ENCODE measurements around the gene TRAPPC14.
A peak's percentile ranks its signal among the peaks of the same experiment; 100 is the strongest.

TRAPPC14 gene

GRCh38 chr7:100126931-100127865 lies 31.3 kb downstream of the TRAPPC14 start, which contains the start of gene MBLAC1:
Gene MBLAC1 (plus strand): TSS chr7:100126967. CDS start chr7:100127396, 429 bp downstream.
- peak; percentile 78 to 92 (median 85) for DNase-seq (ENCODE audit: low read depth in 2 of 3, low spot score in 2 of 3)

GRCh38 chr7:100126239-100126930 lies 32.1 kb downstream of the TRAPPC14 start:
- no peak for DNase-seq (ENCODE audit: low read depth in 2 of 3, low spot score in 2 of 3)

- no peak for DNase-seq (ENCODE audit: low read depth in 2 of 3, low spot score in 2 of 3)
Measured at GRCh38 chr7:100124301-100125230, 34.0 kb downstream of the TRAPPC14 start.

GRCh38 chr7:100122568-100122967 lies 36.0 kb downstream of the TRAPPC14 start:
- DNase-seq (ENCODE audit: low read depth in 2 of 3, low spot score in 2 of 3): no peak

GRCh38 chr7:100122067-100122466 lies 36.5 kb downstream of the TRAPPC14 start:
- DNase-seq (ENCODE audit: low read depth in 2 of 3, low spot score in 2 of 3): no peak

GRCh38 chr7:100120733-100121036 lies 37.8 kb downstream of the TRAPPC14 start:
- no peak for DNase-seq (ENCODE audit: low read depth in 2 of 3, low spot score in 2 of 3)

- peak; percentile 40 to 43 (median 42) for DNase-seq (ENCODE audit: low read depth in 2 of 3, low spot score in 2 of 3)
Measured at GRCh38 chr7:100119970-100120732, 38.4 kb downstream of the TRAPPC14 start.

- peak; percentile 85 to 88 (median 87) for DNase-seq (ENCODE audit: low read depth in 2 of 3, low spot score in 2 of 3)
Measured at GRCh38 chr7:100119072-100119969, 39.2 kb downstream of the TRAPPC14 start, which contains the start of the genes CNPY4 and TAF6. Gene CNPY4 (plus strand): TSS chr7:100119634. CDS start chr7:100119745, 111 bp downstream. Gene TAF6 (minus strand): TSS chr7:100119358. CDS start chr7:100114209, 5,149 bp downstream.

- DNase-seq (ENCODE audit: low read depth in 2 of 3, low spot score in 2 of 3): no peak
Measured at GRCh38 chr7:100118388-100119071, 40.0 kb downstream of the TRAPPC14 start.

GRCh38 chr7:100115026-100115425 lies 43.5 kb downstream of the TRAPPC14 start:
- no peak for DNase-seq (ENCODE audit: low read depth in 2 of 3, low spot score in 2 of 3)

- no peak for DNase-seq (ENCODE audit: low read depth in 2 of 3, low spot score in 2 of 3)
Measured at GRCh38 chr7:100111914-100112313, 46.6 kb downstream of the TRAPPC14 start.

- no peak for DNase-seq (ENCODE audit: low read depth in 2 of 3, low spot score in 2 of 3)
Measured at GRCh38 chr7:100111156-100111555, 47.4 kb downstream of the TRAPPC14 start.

GRCh38 chr7:100109521-100110163 lies 48.9 kb downstream of the TRAPPC14 start:
- DNase-seq (ENCODE audit: low read depth in 2 of 3, low spot score in 2 of 3): no peak

- DNase-seq (ENCODE audit: low read depth in 2 of 3, low spot score in 2 of 3): no peak
Measured at GRCh38 chr7:100107890-100108289, 50.6 kb downstream of the TRAPPC14 start.

GRCh38 chr7:100107125-100107737 lies 51.3 kb downstream of the TRAPPC14 start:
- no peak for DNase-seq (ENCODE audit: low read depth in 2 of 3, low spot score in 2 of 3)

- no peak for DNase-seq (ENCODE audit: low read depth in 2 of 3, low spot score in 2 of 3)
Measured at GRCh38 chr7:100106633-100107032, 51.9 kb downstream of the TRAPPC14 start.

- DNase-seq (ENCODE audit: low read depth in 2 of 3, low spot score in 2 of 3): no peak
Measured at GRCh38 chr7:100105534-100105933, 53.0 kb downstream of the TRAPPC14 start.
